A549 (cell line): ENCODE measurements around the gene QRICH1. TPM values are rescaled to one million over a fixed set of nuclear protein-coding genes. Genes with fewer than 3 reads are reported as not detected.

Experiments used
- ATAC-seq, 2 experiments: fragments of 200-7000 bp in 1 of 2; fragments of >200 bp in 1 of 2; cut with Nextera tagmentation in 1 of 2; cut with Tn5 transposase in 1 of 2; 3 replicates each; pipeline versions ENCODE4 v1.8.0 to v1.9.1; 2018 to 2020; ENCODE audit warnings: mild to moderate bottlenecking in 1 of 2, moderate library complexity in 1 of 2
- CTCF ChIA-PET: fragments of 300-600 bp; sonication (Branson Sonifier 250); formaldehyde crosslinking; extraction: SDS; loops from one replicate; lab custom pipeline; 2021; ENCODE audit warnings: antibody characterized with exemption, inconsistent platforms; lab: Yijun Ruan, JAX
- POLR2A ChIA-PET: fragments of 350-600 bp; formaldehyde crosslinking; extraction: SDS; loops from one replicate; lab custom pipeline; 2021; ENCODE audit warnings: antibody characterized with exemption, inconsistent platforms; lab: Yijun Ruan, JAX
- DNase-seq, 2 experiments: peaks; one replicate each; pipeline versions ENCODE4 v3.0.0 to v3.0.0-alpha.2; 2011 to 2016; ENCODE audit warnings: low read depth in 1 of 2, low spot score in 1 of 2
- FAIRE-seq: peaks from 2 replicates; lab custom pipeline; 2011; peaks lifted over from hg19 to GRCh38; lab: Jason Lieb, UNC
- H3K27ac ChIP-seq, 2 experiments: fragments of >200 bp; sonication (Bioruptor Twin); formaldehyde crosslinking; 3 replicates each; pipeline ENCODE4 v1.5.1; 2016 to 2017
- H3K4me1 ChIP-seq: fragments of >200 bp; sonication (Bioruptor Twin); formaldehyde crosslinking; 3 replicates; pipeline ENCODE4 v1.6.1; 2016
- H3K4me2 ChIP-seq: fragments of >200 bp; sonication (Bioruptor Twin); formaldehyde crosslinking; 3 replicates; pipeline ENCODE4 v1.6.1; 2016
- H3K4me3 ChIP-seq: fragments of >200 bp; sonication (Bioruptor Twin); formaldehyde crosslinking; 3 replicates; pipeline ENCODE4 v1.5.1; 2016
- H3K9me3 ChIP-seq: fragments of >200 bp; sonication (Bioruptor Twin); formaldehyde crosslinking; 3 replicates; pipeline ENCODE4 v1.6.1; 2016
- BCL3 ChIP-seq: fragments of >200 bp; sonication (Bioruptor Twin); formaldehyde crosslinking; IDR thresholded peaks from 3 replicates; pipeline ENCODE4 v1.6.1; 2016
- BHLHE40 ChIP-seq: IDR thresholded peaks from 2 replicates; pipeline ENCODE4 v1.6.1; 2012; ENCODE audit warnings: low read depth, low read length, inconsistent platforms
- CBX2 ChIP-seq: fragments of 200-600 bp; sonication (generic); IDR thresholded peaks from 2 replicates; pipeline ENCODE4 v1.6.1; 2016; ENCODE audit warnings: low read depth, mild to moderate bottlenecking, borderline replicate concordance
- CBX8 ChIP-seq: fragments of 200-600 bp; sonication (generic); IDR thresholded peaks from 2 replicates; pipeline ENCODE4 v1.6.1; 2016
- CEBPB ChIP-seq, 2 experiments: fragments of >200 bp in 1 of 2; sonication (Bioruptor Twin) in 1 of 2; formaldehyde crosslinking in 1 of 2; IDR thresholded peaks; 2 replicates each; pipeline ENCODE4 v1.6.1; 2012 to 2016
- CHD2 ChIP-seq: fragments of 150-350 bp; IDR thresholded peaks from 2 replicates; pipeline ENCODE4 v1.6.1; 2014; ENCODE audit warnings: low read length; ENCODE audit not compliant: partially characterized antibody
- CTCF ChIP-seq: fragments of >200 bp; sonication (Bioruptor Twin); formaldehyde crosslinking; IDR thresholded peaks from 3 replicates; pipeline ENCODE4 v1.5.1; 2016
- ESRRA ChIP-seq: fragments of 150-350 bp; IDR thresholded peaks from 2 replicates; pipeline ENCODE4 v1.6.1; 2014; ENCODE audit warnings: mild to moderate bottlenecking, low read length, borderline replicate concordance
- FOSB ChIP-seq: fragments of 250-450 bp; sonication (Bioruptor Pico); IDR thresholded peaks from 2 replicates; pipeline ENCODE4 v1.5.0; 2020; ENCODE audit warnings: mild to moderate bottlenecking, moderate library complexity
- FOXS1 ChIP-seq: fragments of 250-450 bp; sonication (Bioruptor Pico); IDR thresholded peaks from 2 replicates; pipeline ENCODE4 v1.5.0; 2020; ENCODE audit warnings: mild to moderate bottlenecking, moderate library complexity
- GATA3 ChIP-seq: IDR thresholded peaks from 2 replicates; pipeline ENCODE4 v1.6.1; 2012; ENCODE audit warnings: borderline replicate concordance
- JUN ChIP-seq, 2 experiments: fragments of >200 bp; sonication (Bioruptor Twin); formaldehyde crosslinking; IDR thresholded peaks; 2 replicates in 1 of 2; 3 replicates in 1 of 2; pipeline ENCODE4 v1.6.1; 2016 to 2017
- KDM5A ChIP-seq: fragments of 200-600 bp; sonication (generic); IDR thresholded peaks from 2 replicates; pipeline ENCODE4 v1.6.1; 2016; ENCODE audit warnings: antibody characterized with exemption, mild to moderate bottlenecking
- MAX ChIP-seq: IDR thresholded peaks from 2 replicates; pipeline ENCODE4 v1.6.1; 2012
- NFE2L2 ChIP-seq: fragments of 150-350 bp; conservative IDR thresholded peaks from 2 replicates; pipeline ENCODE4 v1.6.1; 2014; ENCODE audit warnings: low read length
- NPAS2 ChIP-seq: fragments of 250-450 bp; sonication (Bioruptor Pico); IDR thresholded peaks from 2 replicates; pipeline ENCODE4 v1.8.0; 2022; ENCODE audit warnings: mild to moderate bottlenecking, moderate library complexity, borderline replicate concordance
- PBX3 ChIP-seq: IDR thresholded peaks from 2 replicates; pipeline ENCODE4 v1.6.1; 2012
- PHF8 ChIP-seq: fragments of 200-600 bp; sonication (generic); IDR thresholded peaks from 2 replicates; pipeline ENCODE4 v1.6.1; 2016; ENCODE audit warnings: low read depth, mild to moderate bottlenecking, antibody characterized with exemption, moderate library complexity, borderline replicate concordance
- POLR2A ChIP-seq: IDR thresholded peaks from 2 replicates; pipeline ENCODE4 v1.6.1; 2012; ENCODE audit warnings: mild to moderate bottlenecking, low read length
- REST ChIP-seq: fragments of 200-600 bp; sonication (generic); IDR thresholded peaks from 2 replicates; pipeline ENCODE4 v1.6.1; 2016; ENCODE audit warnings: antibody characterized with exemption, mild to moderate bottlenecking, moderate library complexity
- SREBF2 ChIP-seq: fragments of 450-650 bp; IDR thresholded peaks from 2 replicates; pipeline ENCODE4 v1.6.1; 2014; ENCODE audit warnings: mild to moderate bottlenecking, moderate library complexity
- ZFP36 ChIP-seq: fragments of 450-650 bp; IDR thresholded peaks from 2 replicates; pipeline ENCODE4 v1.6.1; 2014; ENCODE audit warnings: borderline replicate concordance; ENCODE audit not compliant: partially characterized antibody
- ZNF302 ChIP-seq: fragments of 250-450 bp; sonication (Bioruptor Pico); IDR thresholded peaks from 2 replicates; pipeline ENCODE4 v1.9.0; 2021; ENCODE audit warnings: inconsistent platforms, mild to moderate bottlenecking, moderate library complexity
- WGBS: methylation state at CpG from one replicate; pipeline ENCODE4 v1.1.6; 2017; ENCODE audit errors: missing lambda C conversion rate; 5-methylcytosine and 5-hydroxymethylcytosine counted together
- polyA plus RNA-seq, 4 experiments: library from polyadenylated mRNA; depleted of rRNA in 3 of 4; stranded (reverse); fragments of >200 nt; fragmentation: RNase III in 1 of 4; extraction: RNeasy Plus Mini Kit Qiagen cat#74134 plus additional on column Dnase treatment in 1 of 4; gene quantifications; 2 replicates in 3 of 4; 3 replicates in 1 of 4; pipeline ENCODE4 v1.2.3, GENCODE V29; 2011 to 2017

Gene QRICH1
- polyA plus RNA-seq, 2 of the 4 experiments (the other 2 are of a cell fraction) = 47.9 to 53.8 TPM

- Histone ChIP-seq H3K4me2 (peak overlapping the region; percentile 93), H3K4me1 (peaks cover 14% of the 10 kb centered on the region), H3K9me3 (no peaks in the 10 kb centered on the region), H3K4me3 (peak overlapping the region; percentile 93), H3K27ac (peak overlapping the region; percentile 93 to 99)
- 86% methylated on average over 16 of the region's 17 CpGs for WGBS
- DNase-seq (no peak), ATAC-seq (peak; percentile 32 to 48; a peak in 3 of 6 replicates), FAIRE-seq (no peak)
- ChIA-PET CTCF (interaction anchor here (0.6 to 1.0 kb wide), 4 partner anchors 13 to 347 kb away, joined by 3 read pairs; no protein-coding TSS in a partner anchor), POLR2A (interaction anchor here (0.6 to 1.6 kb wide), 15 partner anchors 8 to 443 kb away, joined by 3 to 26 read pairs (median 4); partner anchors contain the start of genes DALRD3, IMPDH2, LAMB2 and QARS1)
- TF ChIP-seq CHD2 (no peak), CEBPB (IDR thresholded peaks at IDR 0.05) (no peak), FOSB (no peak), MAX (no peak), ESRRA (no peak), CBX2 (no peak), ZFP36 (no peak), KDM5A (no peak), BCL3 (no peak), POLR2A (no peak), BHLHE40 (no peak), NPAS2 (CRISPR knock-in tag) (no peak), ZNF302 (CRISPR knock-in tag) (no peak)
Measured at GRCh38 chr3:49121132-49121736, 27.4 kb upstream of the QRICH1 start.

- DNase-seq (peak; percentile 88 to 91), ATAC-seq (peak; percentile 95 to 97), FAIRE-seq (no peak)
- Histone ChIP-seq H3K9me3 (no peaks in the 10 kb centered on the region), H3K27ac (peak within 1 kb of the TSS; percentile 93 to 99), H3K4me2 (peak within 1 kb of the TSS; percentile 93), H3K4me3 (peak within 1 kb of the TSS; percentile 93), H3K4me1 (peaks cover 14% of the 10 kb centered on the region)
- TF ChIP-seq NFE2L2 = no peak
- 0 out of 2 replicates have a peak, but pooled peaks have one; percentile 19 for TF ChIP-seq GATA3
- peak; percentile 53 to 73; a peak in 3 of 5 replicates for TF ChIP-seq JUN (IDR thresholded peaks at IDR 0.05)
- no peak for TF ChIP-seq CBX8
- TF ChIP-seq ESRRA = no peak
- no peak for TF ChIP-seq BHLHE40
- no peak for TF ChIP-seq CTCF
- no peak for TF ChIP-seq FOXS1 (CRISPR knock-in tag)
- peak; percentile 72 for TF ChIP-seq PHF8
- peak; percentile 49 for TF ChIP-seq MAX
- TF ChIP-seq PBX3 = no peak
- no peak for TF ChIP-seq SREBF2
- TF ChIP-seq POLR2A = peak; percentile 62
- no peak for TF ChIP-seq REST
- WGBS = 1% methylated on average over 20 of the region's 70 CpGs
- ChIA-PET CTCF (interaction anchor here (0.6 to 1.7 kb wide), 5 partner anchors 13 to 348 kb away, joined by 3 to 7 read pairs (median 3); no protein-coding TSS in a partner anchor), POLR2A (interaction anchor here (0.6 to 1.6 kb wide), 16 partner anchors 9 to 444 kb away, joined by 3 to 26 read pairs (median 4); partner anchors contain the start of genes DALRD3, IMPDH2, LAMB2 and QARS1)
Measured at GRCh38 chr3:49120438-49121131, 26.7 kb upstream of the QRICH1 start, which contains the start of gene USP19. Gene USP19, minus strand, starts transcription at chr3:49120823. Its CDS starts 1,678 bp downstream, at chr3:49119145.
